Choroid plexus epithelial cell (primary cell): ENCODE data around the gene TNFAIP8L1.

Source experiments
- DNase-seq: peaks from one replicate; pipeline ENCODE4 v3.0.0-alpha.2; 2010; ENCODE audit warnings: low read depth
- H3K4me3 ChIP-seq: 2 replicates; pipeline ENCODE4 v1.5.1; 2011; ENCODE audit warnings: low read depth, mild to moderate bottlenecking, control low read depth, low read length, moderate library complexity
- CTCF ChIP-seq: conservative IDR thresholded peaks from 2 replicates; pipeline ENCODE4 v1.5.1; 2011; ENCODE audit warnings: low read depth, mild to moderate bottlenecking, control low read depth, inconsistent platforms, low read length, moderate library complexity

Gene TNFAIP8L1

GRCh38 chr19:4613254-4613751, 26.0 kb upstream of the TNFAIP8L1 start:
- H3K4me3 ChIP-seq, result no peak overlapping the region
- no peak for TF ChIP-seq CTCF
- no peak for DNase-seq

GRCh38 chr19:4618019-4618418, 21.3 kb upstream of the TNFAIP8L1 start:
- H3K4me3 ChIP-seq, result no peak overlapping the region
- DNase-seq, result no peak
- TF ChIP-seq CTCF, result no peak

- no peak overlapping the region for H3K4me3 ChIP-seq
- no peak for DNase-seq
- TF ChIP-seq CTCF, result no peak
Observed at GRCh38 chr19:4619668-4620294, 19.5 kb upstream of the TNFAIP8L1 start.

- no peak overlapping the region for H3K4me3 ChIP-seq
- no peak for TF ChIP-seq CTCF
- no peak for DNase-seq
Observed at GRCh38 chr19:4620675-4621074, 18.6 kb upstream of the TNFAIP8L1 start.

- no peak for DNase-seq
- TF ChIP-seq CTCF, result peak; percentile 37
- no peak overlapping the region for H3K4me3 ChIP-seq
Observed at GRCh38 chr19:4622695-4623421, 16.5 kb upstream of the TNFAIP8L1 start.

GRCh38 chr19:4624301-4624700, 15.0 kb upstream of the TNFAIP8L1 start:
- no peak for DNase-seq
- H3K4me3 ChIP-seq, result no peak overlapping the region
- no peak for TF ChIP-seq CTCF
